Measurements from ENCODE around the gene USP21.
A peak's percentile ranks its signal among the peaks of the same experiment; 100 is the strongest.

Gene USP21

DNA sequence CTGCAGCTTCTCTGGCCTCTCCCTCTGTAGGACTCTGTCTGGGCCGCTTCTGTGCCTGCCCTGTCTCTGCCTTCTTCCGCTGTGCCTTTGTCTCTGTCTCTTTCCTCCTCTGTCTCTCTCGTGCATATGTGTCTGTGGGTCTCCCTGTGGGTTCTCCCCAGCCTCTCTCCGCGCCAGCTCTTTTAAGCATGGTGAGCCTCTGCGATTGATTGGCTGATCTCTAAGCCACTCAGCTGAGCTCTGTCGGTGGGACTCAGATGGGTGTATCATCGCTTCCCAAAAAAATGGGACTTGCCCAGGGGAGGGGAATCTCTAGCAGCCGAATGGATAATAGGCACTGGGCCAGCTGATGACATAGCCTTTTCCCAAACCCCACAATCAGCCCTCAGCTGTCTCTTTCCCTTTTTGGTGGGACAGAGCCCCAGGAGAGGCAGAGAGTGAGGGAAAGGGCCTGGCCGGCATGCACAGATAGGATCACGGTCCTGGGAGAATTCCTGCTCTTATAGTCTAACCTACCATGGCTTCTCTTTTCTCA is 39.7 kb downstream of the USP21 start, which contains the start of gene ADAMTS4:
ADAMTS4 (minus strand) TSS at position 158 of the 535 bp plus-strand sequence. CDS start 427 bp downstream, outside the sequence.
- peak within 1 kb of the TSS; percentile 70 for H3K4me3 ChIP-seq (ENCODE audit: low read length)
- peak; percentile 90 for DNase-seq (ENCODE audit: low read depth)
- TF ChIP-seq, protein P1, sequence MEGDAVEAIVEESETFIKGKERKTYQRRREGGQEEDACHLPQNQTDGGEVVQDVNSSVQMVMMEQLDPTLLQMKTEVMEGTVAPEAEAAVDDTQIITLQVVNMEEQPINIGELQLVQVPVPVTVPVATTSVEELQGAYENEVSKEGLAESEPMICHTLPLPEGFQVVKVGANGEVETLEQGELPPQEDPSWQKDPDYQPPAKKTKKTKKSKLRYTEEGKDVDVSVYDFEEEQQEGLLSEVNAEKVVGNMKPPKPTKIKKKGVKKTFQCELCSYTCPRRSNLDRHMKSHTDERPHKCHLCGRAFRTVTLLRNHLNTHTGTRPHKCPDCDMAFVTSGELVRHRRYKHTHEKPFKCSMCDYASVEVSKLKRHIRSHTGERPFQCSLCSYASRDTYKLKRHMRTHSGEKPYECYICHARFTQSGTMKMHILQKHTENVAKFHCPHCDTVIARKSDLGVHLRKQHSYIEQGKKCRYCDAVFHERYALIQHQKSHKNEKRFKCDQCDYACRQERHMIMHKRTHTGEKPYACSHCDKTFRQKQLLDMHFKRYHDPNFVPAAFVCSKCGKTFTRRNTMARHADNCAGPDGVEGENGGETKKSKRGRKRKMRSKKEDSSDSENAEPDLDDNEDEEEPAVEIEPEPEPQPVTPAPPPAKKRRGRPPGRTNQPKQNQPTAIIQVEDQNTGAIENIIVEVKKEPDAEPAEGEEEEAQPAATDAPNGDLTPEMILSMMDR (conservative IDR thresholded peaks at IDR 0.05; ENCODE audit: low read length): no peak

DNA sequence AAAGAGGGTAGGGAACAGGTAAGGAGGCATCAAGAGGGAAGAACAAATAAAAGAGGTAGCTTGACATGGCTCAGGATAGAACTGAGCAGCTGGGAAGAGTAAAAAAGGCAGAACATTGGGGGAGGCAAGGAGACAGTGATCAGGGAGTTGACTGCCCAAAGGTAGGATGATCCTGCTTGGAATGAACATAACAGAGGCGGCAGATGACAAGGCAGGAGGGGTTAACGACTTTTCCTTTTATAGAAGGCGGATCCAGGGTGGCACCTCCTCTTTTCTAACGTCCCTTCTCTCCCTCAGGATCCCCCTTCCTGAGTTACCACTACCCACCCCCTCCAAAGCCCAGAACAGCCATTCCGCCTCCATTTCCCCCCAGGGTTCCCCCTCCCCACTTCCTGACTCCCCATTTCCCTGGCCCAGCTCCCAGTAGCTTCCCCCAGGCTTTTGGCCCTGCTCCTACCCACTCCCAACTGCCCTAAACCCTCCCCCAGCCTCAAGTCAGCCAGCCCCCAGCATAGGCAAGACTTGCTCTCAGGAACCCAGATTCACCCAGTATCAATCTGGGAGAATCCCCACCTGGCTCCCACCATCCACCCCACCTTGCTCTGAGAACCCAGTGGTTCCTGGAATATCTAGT is 40.3 kb downstream of the USP21 start:
- no peak for DNase-seq (ENCODE audit: low read depth)
- TF ChIP-seq, protein P1 (conservative IDR thresholded peaks at IDR 0.05; ENCODE audit: low read length): no peak
- H3K4me3 ChIP-seq (ENCODE audit: low read length): peak overlapping the region; percentile 29; the same call in 1 of the 2 replicates

- TF ChIP-seq, protein P1 (conservative IDR thresholded peaks at IDR 0.05; ENCODE audit: low read length): no peak
- DNase-seq (ENCODE audit: low read depth): no peak
- no peak overlapping the region for H3K4me3 ChIP-seq (ENCODE audit: low read length)
These were observed 41.2 kb downstream of the USP21 start for GRCh38 chr1:161200421-161200991.

DNA sequence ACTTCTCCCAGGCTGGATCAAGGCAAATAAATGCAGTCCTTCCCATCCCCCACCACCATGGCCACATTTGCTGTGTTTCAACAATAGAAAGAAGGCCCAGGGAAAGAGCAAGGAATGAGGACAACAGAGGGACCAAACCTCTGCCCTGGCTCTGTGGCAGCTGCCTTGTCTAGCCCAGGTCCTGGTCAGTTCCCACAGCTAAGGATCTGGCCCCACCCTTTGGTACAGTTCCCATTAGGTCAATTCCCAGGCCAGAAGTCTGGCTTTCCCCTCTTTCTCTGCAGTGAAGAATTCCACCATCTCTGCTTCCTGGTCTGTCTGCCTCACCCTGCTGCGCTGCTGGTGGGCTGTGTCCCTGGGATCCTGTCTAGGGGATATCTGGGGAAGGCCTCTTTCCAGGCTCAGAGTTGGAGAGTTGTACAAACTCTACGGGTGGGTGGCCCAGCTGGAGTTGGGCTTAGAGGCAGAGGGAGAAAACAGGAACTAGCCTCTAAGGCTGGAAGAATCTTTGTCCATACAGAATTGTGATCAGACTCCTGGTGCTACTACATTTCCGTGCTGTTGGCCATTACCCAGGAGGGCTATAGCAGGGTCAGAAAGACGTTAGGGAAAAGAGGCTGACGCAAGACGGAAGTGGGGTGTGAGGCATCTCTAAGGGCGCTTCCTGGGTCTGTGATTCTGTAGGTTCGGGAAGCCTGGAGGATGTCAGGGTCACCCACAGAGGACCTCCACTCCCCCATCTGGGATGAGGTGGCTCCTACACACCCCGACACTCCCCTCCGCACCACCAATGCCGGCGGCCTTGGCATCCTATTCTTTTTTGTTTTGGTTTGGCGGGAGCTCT is 41.9 kb downstream of the USP21 start:
- peak; percentile 85 for DNase-seq (ENCODE audit: low read depth)

GRCh38 chr1:161201836-161202712 is 42.8 kb downstream of the USP21 start, which contains the start of gene NDUFS2:
Gene NDUFS2, plus strand, starts transcription at chr1:161202367. Its CDS starts 19 bp downstream, at chr1:161202386.
- peak within 1 kb of the TSS; percentile 66 for H3K4me3 ChIP-seq (ENCODE audit: low read length)
- peak; percentile 99 for DNase-seq (ENCODE audit: low read depth)
- TF ChIP-seq, protein P1 (conservative IDR thresholded peaks at IDR 0.05; ENCODE audit: low read length): peak; percentile 33

More for the DNA sequence above, 41.9 kb downstream of the USP21 start:
- TF ChIP-seq, protein P1 (conservative IDR thresholded peaks at IDR 0.05; ENCODE audit: low read length): no peak
- peak overlapping the region; percentile 63 for H3K4me3 ChIP-seq (ENCODE audit: low read length)

GRCh38 chr1:161206411-161207140 is 47.3 kb downstream of the USP21 start:
- no peak for DNase-seq (ENCODE audit: low read depth)
- H3K4me3 ChIP-seq (ENCODE audit: low read length): no peak overlapping the region
- TF ChIP-seq, protein P1 (conservative IDR thresholded peaks at IDR 0.05; ENCODE audit: low read length): no peak

Data from AG10803 (cell line).